Endothelial cell of umbilical vein (primary cell): ENCODE data around the gene FSTL4. TPM values are rescaled to one million over a fixed set of nuclear protein-coding genes. Genes with fewer than 3 reads are reported as not detected.
"Not testable (repeated sequence)": the region's sequence is repeated elsewhere in the genome, so short reads cannot be mapped to it uniquely, and the experiment has no call there.

Experiments
- BruUV-seq: library from RNA; stranded (reverse); fragments of 400-500 nt; replicated peaks from 2 replicates; lab custom pipeline; 2021; lab: Mats Ljungman, UMichigan
- CTCF ChIA-PET: fragments of 300-600, 350-600 bp; sonication (Branson Sonifier 250); formaldehyde crosslinking; loops from one replicate; lab custom pipeline; 2021; ENCODE audit warnings: antibody characterized with exemption, inconsistent platforms; lab: Charles Lee
- POLR2A ChIA-PET: fragments of 300-600, 350-600 bp; sonication (Branson Sonifier 250); formaldehyde crosslinking; loops from one replicate; lab custom pipeline; 2021; ENCODE audit warnings: antibody characterized with exemption, inconsistent platforms; lab: Charles Lee
- DNase-seq: peaks from one replicate; pipeline ENCODE4 v3.0.0-alpha.2; 2011; ENCODE audit warnings: low read depth, low spot score
- FAIRE-seq: peaks from 2 replicates; lab custom pipeline; 2011; peaks lifted over from hg19 to GRCh38; lab: Jason Lieb, UNC
- H2AFZ ChIP-seq: 2 replicates; pipeline ENCODE4 v1.6.0; 2012; ENCODE audit warnings: low read depth, low read length, control low read depth, inconsistent platforms
- H3K27ac ChIP-seq: 2 replicates; pipeline ENCODE4 v1.5.1; 2011; ENCODE audit warnings: low read depth, mild to moderate bottlenecking, control low read depth, low read length, moderate library complexity; ENCODE audit not compliant: insufficient read depth
- H3K27me3 ChIP-seq, 2 experiments: 2 replicates each; pipeline versions ENCODE4 v1.6.0 to v1.6.1; 2011; ENCODE audit warnings: low read length in 2 of 2, mixed read lengths in 1 of 2; ENCODE audit not compliant: control insufficient read depth in 2 of 2, insufficient read depth in 2 of 2
- H3K36me3 ChIP-seq, 2 experiments: 2 replicates in 1 of 2; 3 replicates in 1 of 2; pipeline ENCODE4 v1.5.1; 2011; ENCODE audit warnings: low read length in 2 of 2, mild to moderate bottlenecking in 1 of 2, moderate library complexity in 1 of 2; ENCODE audit not compliant: control insufficient read depth in 2 of 2, insufficient read depth in 2 of 2; ENCODE audit errors: extremely low read depth in 1 of 2
- H3K4me1 ChIP-seq: 3 replicates; pipeline ENCODE4 v1.5.1; 2011; ENCODE audit warnings: mild to moderate bottlenecking, low read length; ENCODE audit not compliant: control insufficient read depth, insufficient read depth; ENCODE audit errors: extremely low read depth
- H3K4me2 ChIP-seq: 2 replicates; pipeline ENCODE4 v1.6.1; 2011; ENCODE audit warnings: low read length, control low read depth, mixed read lengths; ENCODE audit not compliant: insufficient read depth
- H3K4me3 ChIP-seq, 3 experiments: fragments of 200-600 bp in 1 of 3; sonication (generic), shearing (Covaris generic) in 1 of 3; replicated peaks in 1 of 3; 2 replicates each; pipeline ENCODE4 v1.5.1; 2011 to 2016; ENCODE audit warnings: control low read depth in 3 of 3, low read length in 3 of 3, mild to moderate bottlenecking in 2 of 3, inconsistent platforms in 1 of 3, low read depth in 1 of 3, moderate library complexity in 1 of 3; ENCODE audit not compliant: insufficient read depth in 1 of 3
- H3K79me2 ChIP-seq: 2 replicates; pipeline ENCODE4 v1.6.0; 2012; ENCODE audit warnings: low read length, inconsistent platforms; ENCODE audit not compliant: control insufficient read depth, insufficient read depth
- H3K9ac ChIP-seq: replicated peaks from 2 replicates; pipeline ENCODE3; 2011; ENCODE audit warnings: low read length, control low read depth; ENCODE audit not compliant: insufficient read depth; ENCODE audit errors: extremely low read depth
- H3K9me1 ChIP-seq: replicated peaks from 3 replicates; pipeline ENCODE4 v1.6.0; 2011; ENCODE audit warnings: mild to moderate bottlenecking, low read length; ENCODE audit not compliant: control insufficient read depth, insufficient read depth; ENCODE audit errors: extremely low read depth
- H3K9me3 ChIP-seq: replicated peaks from 2 replicates; pipeline ENCODE4 v1.5.1; 2012; ENCODE audit warnings: low read length, inconsistent platforms; ENCODE audit not compliant: control insufficient read depth, insufficient read depth
- H4K20me1 ChIP-seq: replicated peaks from 2 replicates; pipeline ENCODE3; 2011; ENCODE audit warnings: mild to moderate bottlenecking, low read length; ENCODE audit not compliant: control insufficient read depth, insufficient read depth; ENCODE audit errors: extremely low read depth
- EZH2 ChIP-seq: IDR thresholded peaks from 2 replicates; pipeline ENCODE4 v1.6.1; 2012; ENCODE audit warnings: borderline replicate concordance, low read depth, mild to moderate bottlenecking, moderate library complexity, low read length, inconsistent platforms; ENCODE audit not compliant: severe bottlenecking
- JUN ChIP-seq: IDR thresholded peaks from 2 replicates; pipeline ENCODE4 v1.6.1; 2011; ENCODE audit warnings: borderline replicate concordance, low read depth; ENCODE audit not compliant: insufficient read length, insufficient read depth
- MAX ChIP-seq: IDR thresholded peaks from 2 replicates; pipeline ENCODE4 v1.6.1; 2011; ENCODE audit not compliant: insufficient read depth, insufficient read length
- dilution Hi-C: fragments of 300-500 bp; cut with MboI; formaldehyde crosslinking; loops from one replicate; pipeline ENCODE4 v1.15.0; 2019; ENCODE audit warnings: low sequenced_read_pairs; ENCODE audit not compliant: extremely low pct_ligation_motif_present
- intact Hi-C: fragments of 100-400 bp; cut with micrococcal nuclease; formaldehyde crosslinking; loops from one replicate; pipeline ENCODE4 v1.10.0; 2022
- polyA plus RNA-seq, 4 experiments: library from polyadenylated mRNA; depleted of rRNA in 3 of 4; stranded (reverse) in 3 of 4; unstranded in 1 of 4; fragments of >200 nt; gene quantifications; 2 replicates each; pipeline versions ENCODE4 v1.2.1 to v1.2.3, GENCODE V29; 2011 to 2012; ENCODE audit warnings: missing spikeins in 1 of 4
- total RNA-seq: library from RNA; stranded (reverse); gene quantifications from 2 replicates; pipeline ENCODE4 v1.2.3, GENCODE V29; 2021

FSTL4 gene
- total and polyA plus RNA-seq, 2 donors (not counting 3 experiments of a cell fraction or from before 2014, with no cell fraction given): 0.18 TPM; not detected in 1

- dilution Hi-C loops (no loop called here), intact Hi-C loops (no loop called here)
- Histone ChIP-seq H4K20me1 (no peaks in the 10 kb centered on the region), H3K4me1 (no peaks in the 10 kb centered on the region), H3K27me3 (peaks cover 0 to 3% of the 10 kb centered on the region in 2 experiments), H2AFZ (no peak overlapping the region), H3K9me3 (no peaks in the 10 kb centered on the region), H3K4me3 (no peak overlapping the region), H3K27ac (no peak overlapping the region), H3K9me1 (no peaks in the 10 kb centered on the region), H3K36me3 (no peaks in the 10 kb centered on the region), H3K4me2 (no peak overlapping the region), H3K9ac (no peak overlapping the region), H3K79me2 (no peaks in the 10 kb centered on the region)
- TF ChIP-seq JUN (no peak), EZH2 (no peak), MAX (no peak)
- DNase-seq (no peak), FAIRE-seq (no peak)
- POLR2A ChIA-PET: no interaction called here
- BruUV-seq: no TSS peak
- CTCF ChIA-PET: no interaction called here
Measured at GRCh38 chr5:133445744-133446143, 166.6 kb downstream of the FSTL4 start.

GRCh38 chr5:133445204-133445603 lies 167.1 kb downstream of the FSTL4 start:
- FAIRE-seq, dilution Hi-C loops: not testable (repeated sequence)

More at GRCh38 chr5:133445204-133445603, 167.1 kb downstream of the FSTL4 start:
- H2AFZ ChIP-seq, H3K9ac ChIP-seq, intact Hi-C loops, H3K27me3 ChIP-seq, H3K79me2 ChIP-seq, H3K9me3 ChIP-seq, H3K4me3 ChIP-seq, POLR2A ChIA-PET, H3K27ac ChIP-seq, BruUV-seq, H3K4me2 ChIP-seq, H3K4me1 ChIP-seq, H3K9me1 ChIP-seq, DNase-seq, H4K20me1 ChIP-seq, H3K36me3 ChIP-seq: not testable (repeated sequence)
- CTCF ChIA-PET: interaction anchor here (0.9 kb wide), 1 partner anchor 24 kb away, joined by 3 read pairs; no protein-coding TSS in a partner anchor
